Neural crest cell (in vitro differentiated cells): ENCODE data around the gene NPC2. TPM values are rescaled to one million over a fixed set of nuclear protein-coding genes. Genes with fewer than 3 reads are reported as not detected.

Source experiments
- DNase-seq: peaks from one replicate; pipeline ENCODE4 v3.0.0; 2021; ENCODE audit warnings: low read depth, mixed read lengths, low spot score
- H3K27ac Mint-ChIP-seq: one replicate; pipeline ENCODE4 v1.8.0; 2021; ENCODE audit warnings: mild to moderate bottlenecking, mixed read lengths; ENCODE audit not compliant: unreplicated experiment
- H3K27me3 Mint-ChIP-seq: 2 replicates; pipeline ENCODE4 v1.8.0; 2021; ENCODE audit warnings: low read depth, mild to moderate bottlenecking, mixed read lengths
- H3K36me3 Mint-ChIP-seq: 2 replicates; pipeline ENCODE4 v1.8.0; 2021; ENCODE audit warnings: low read depth, mild to moderate bottlenecking, mixed read lengths
- H3K4me1 Mint-ChIP-seq: 2 replicates; pipeline ENCODE4 v1.8.0; 2021; ENCODE audit warnings: mixed read lengths
- H3K4me3 Mint-ChIP-seq: one replicate; pipeline ENCODE4 v1.8.0; 2021; ENCODE audit warnings: mild to moderate bottlenecking, mixed read lengths
- H3K9me3 Mint-ChIP-seq: 2 replicates; pipeline ENCODE4 v1.8.0; 2021; ENCODE audit warnings: mixed read lengths
- CTCF ChIP-seq: fragments of 200-600 bp; sonication (generic); conservative IDR thresholded peaks from 2 replicates; pipeline ENCODE4 v1.5.0; 2021; ENCODE audit warnings: antibody characterized with exemption, mild to moderate bottlenecking
- total RNA-seq: library from RNA; stranded (reverse); gene quantifications from 2 replicates; pipeline ENCODE4 v1.2.1, GENCODE V29; 2021

The NPC2 gene
- total RNA-seq, 1 donor from 2014 or later: 108 TPM

- TF ChIP-seq CTCF: no peak
- H3K27me3 Mint-ChIP-seq: no peaks in the 10 kb centered on the region
- no peak overlapping the region for H3K4me3 Mint-ChIP-seq
- no peak overlapping the region for H3K27ac Mint-ChIP-seq
- H3K4me1 Mint-ChIP-seq: no peaks in the 10 kb centered on the region
- no peaks in the 10 kb centered on the region for H3K9me3 Mint-ChIP-seq
- H3K36me3 Mint-ChIP-seq: peaks cover 5% of the 10 kb centered on the region
- DNase-seq: no peak
These were observed 28.3 kb downstream of the NPC2 start for GRCh38 chr14:74464785-74465184.

- Mint-ChIP-seq H3K4me1 (no peaks in the 10 kb centered on the region), H3K9me3 (no peaks in the 10 kb centered on the region), H3K36me3 (peaks cover 3% of the 10 kb centered on the region), H3K27me3 (no peaks in the 10 kb centered on the region), H3K27ac (no peak overlapping the region), H3K4me3 (no peak overlapping the region)
- no peak for TF ChIP-seq CTCF
- DNase-seq: no peak
These were observed 29.4 kb downstream of the NPC2 start for GRCh38 chr14:74463697-74464096.

GRCh38 chr14:74462993-74463392 lies 30.1 kb downstream of the NPC2 start:
- DNase-seq: no peak
- no peaks in the 10 kb centered on the region for H3K9me3 Mint-ChIP-seq
- no peak for TF ChIP-seq CTCF
- no peaks in the 10 kb centered on the region for H3K4me1 Mint-ChIP-seq
- no peak overlapping the region for H3K4me3 Mint-ChIP-seq
- no peak overlapping the region for H3K27ac Mint-ChIP-seq
- no peaks in the 10 kb centered on the region for H3K36me3 Mint-ChIP-seq
- H3K27me3 Mint-ChIP-seq: no peaks in the 10 kb centered on the region

GRCh38 chr14:74459976-74460375 lies 33.1 kb downstream of the NPC2 start:
- no peak for DNase-seq
- Mint-ChIP-seq H3K4me3 (no peak overlapping the region), H3K4me1 (peaks cover 4% of the 10 kb centered on the region), H3K9me3 (no peaks in the 10 kb centered on the region), H3K36me3 (no peaks in the 10 kb centered on the region), H3K27ac (no peak overlapping the region), H3K27me3 (no peaks in the 10 kb centered on the region)
- TF ChIP-seq CTCF: no peak

- Mint-ChIP-seq H3K4me1 (peaks cover 4% of the 10 kb centered on the region), H3K27ac (no peak overlapping the region), H3K9me3 (no peaks in the 10 kb centered on the region), H3K4me3 (no peak overlapping the region), H3K36me3 (no peaks in the 10 kb centered on the region), H3K27me3 (no peaks in the 10 kb centered on the region)
- TF ChIP-seq CTCF: peak; percentile 57
- DNase-seq: peak; percentile 43
These were observed 33.7 kb downstream of the NPC2 start for GRCh38 chr14:74459289-74459946.
